Ectodermal cell (in vitro differentiated cells): ENCODE measurements around the gene MCM5.

Source experiments
- H3K27ac ChIP-seq: 2 replicates; pipeline ENCODE4 v1.7.0; 2013; ENCODE audit warnings: mild to moderate bottlenecking, low read depth, low read length; ENCODE audit not compliant: insufficient read depth, poor library complexity, severe bottlenecking
- H3K27me3 ChIP-seq: 2 replicates; pipeline ENCODE4 v1.7.0; 2013; ENCODE audit warnings: mild to moderate bottlenecking, low read length; ENCODE audit not compliant: insufficient read depth, control insufficient read depth, poor library complexity, severe bottlenecking
- H3K36me3 ChIP-seq: one replicate; pipeline ENCODE4 v1.7.0; 2013; ENCODE audit warnings: low read length; ENCODE audit not compliant: control insufficient read depth, insufficient read depth
- H3K4me1 ChIP-seq: one replicate; pipeline ENCODE4 v1.7.0; 2013; ENCODE audit warnings: low read length; ENCODE audit not compliant: control insufficient read depth, insufficient read depth
- H3K4me3 ChIP-seq: 2 replicates; pipeline ENCODE4 v1.7.0; 2013; ENCODE audit warnings: low read depth, low read length, control low read depth; ENCODE audit not compliant: insufficient read depth
- H3K9me3 ChIP-seq: 2 replicates; pipeline ENCODE4 v1.7.0; 2013; ENCODE audit warnings: mild to moderate bottlenecking, low read length, moderate library complexity; ENCODE audit not compliant: control insufficient read depth
- WGBS, 2 experiments: methylation state at CpG; one replicate each; pipeline ENCODE4 v1.1.7; 2013; ENCODE audit warnings: missing lambda C conversion rate in 2 of 2; 5-methylcytosine and 5-hydroxymethylcytosine counted together

Gene MCM5

GRCh38 chr22:35440129-35440528 lies 40.2 kb downstream of the MCM5 start:
- H3K4me3 ChIP-seq = no peak overlapping the region
- H3K4me1 ChIP-seq = no peaks in the 10 kb centered on the region
- H3K27me3 ChIP-seq = no peaks in the 10 kb centered on the region
- no peak overlapping the region for H3K27ac ChIP-seq
- H3K36me3 ChIP-seq = no peaks in the 10 kb centered on the region
- 87% methylated on average over 3 of the region's 3 CpGs for WGBS, 2 experiments
- H3K9me3 ChIP-seq = no peaks in the 10 kb centered on the region

- no peak overlapping the region for H3K27ac ChIP-seq
- no peaks in the 10 kb centered on the region for H3K36me3 ChIP-seq
- H3K4me3 ChIP-seq = no peak overlapping the region
- no peaks in the 10 kb centered on the region for H3K27me3 ChIP-seq
- no peaks in the 10 kb centered on the region for H3K9me3 ChIP-seq
- no peaks in the 10 kb centered on the region for H3K4me1 ChIP-seq
- 80 to 81% methylated on average over 9 of the region's 9 CpGs for WGBS, 2 experiments
Measured at GRCh38 chr22:35441489-35442100, 41.7 kb downstream of the MCM5 start.

GRCh38 chr22:35442471-35442870 lies 42.5 kb downstream of the MCM5 start:
- Histone ChIP-seq H3K4me3 (no peak overlapping the region), H3K36me3 (no peaks in the 10 kb centered on the region), H3K9me3 (no peaks in the 10 kb centered on the region), H3K27me3 (no peaks in the 10 kb centered on the region), H3K4me1 (no peaks in the 10 kb centered on the region), H3K27ac (no peak overlapping the region)
- 81 to 85% methylated on average over 6 of the region's 6 CpGs for WGBS, 2 experiments

- no peaks in the 10 kb centered on the region for H3K4me1 ChIP-seq
- H3K4me3 ChIP-seq = no peak overlapping the region
- WGBS, 2 experiments = 75 to 78% methylated on average over 6 of the region's 6 CpGs
- H3K9me3 ChIP-seq = no peaks in the 10 kb centered on the region
- H3K36me3 ChIP-seq = no peaks in the 10 kb centered on the region
- no peaks in the 10 kb centered on the region for H3K27me3 ChIP-seq
- no peak overlapping the region for H3K27ac ChIP-seq
Measured at GRCh38 chr22:35443338-35443737, 43.4 kb downstream of the MCM5 start.

GRCh38 chr22:35443790-35444684 lies 44.1 kb downstream of the MCM5 start:
- 76 to 77% methylated on average over 11 of the region's 11 CpGs for WGBS, 2 experiments
- Histone ChIP-seq H3K27ac (no peak overlapping the region), H3K9me3 (no peaks in the 10 kb centered on the region), H3K27me3 (no peaks in the 10 kb centered on the region), H3K36me3 (no peaks in the 10 kb centered on the region), H3K4me1 (no peaks in the 10 kb centered on the region), H3K4me3 (no peak overlapping the region)

- H3K27me3 ChIP-seq = no peaks in the 10 kb centered on the region
- no peaks in the 10 kb centered on the region for H3K4me1 ChIP-seq
- no peak overlapping the region for H3K27ac ChIP-seq
- no peaks in the 10 kb centered on the region for H3K9me3 ChIP-seq
- WGBS, 2 experiments = 94 to 95% methylated on average over 12 to 13 of the region's 13 CpGs
- H3K4me3 ChIP-seq = no peak overlapping the region
- no peaks in the 10 kb centered on the region for H3K36me3 ChIP-seq
Measured at GRCh38 chr22:35444685-35445399, 44.9 kb downstream of the MCM5 start.

- 70 to 71% methylated on average over 4 of the region's 4 CpGs for WGBS, 2 experiments
- Histone ChIP-seq H3K4me1 (peaks cover 1% of the 10 kb centered on the region), H3K4me3 (no peak overlapping the region), H3K36me3 (no peaks in the 10 kb centered on the region), H3K9me3 (no peaks in the 10 kb centered on the region), H3K27ac (no peak overlapping the region), H3K27me3 (no peaks in the 10 kb centered on the region)
Measured at GRCh38 chr22:35445933-35446332, 46.0 kb downstream of the MCM5 start.

GRCh38 chr22:35446365-35446764 lies 46.4 kb downstream of the MCM5 start:
- WGBS, 2 experiments = 91 to 94% methylated on average over 13 of the region's 13 CpGs

GRCh38 chr22:35448523-35448922 lies 48.6 kb downstream of the MCM5 start:
- Histone ChIP-seq H3K4me1 (peaks cover 12% of the 10 kb centered on the region), H3K27ac (no peak overlapping the region), H3K9me3 (no peaks in the 10 kb centered on the region), H3K36me3 (no peaks in the 10 kb centered on the region), H3K4me3 (no peak overlapping the region), H3K27me3 (no peaks in the 10 kb centered on the region)
- WGBS, 2 experiments = 77 to 83% methylated on average over 8 of the region's 8 CpGs

More at GRCh38 chr22:35446365-35446764, 46.4 kb downstream of the MCM5 start:
- no peak overlapping the region for H3K27ac ChIP-seq
- H3K4me3 ChIP-seq = no peak overlapping the region
- H3K36me3 ChIP-seq = no peaks in the 10 kb centered on the region
- no peaks in the 10 kb centered on the region for H3K27me3 ChIP-seq
- H3K9me3 ChIP-seq = no peaks in the 10 kb centered on the region
- H3K4me1 ChIP-seq = peaks cover 5% of the 10 kb centered on the region
